HCT116 (cell line): Measurements from ENCODE around the gene CYP11A1. TPM values are rescaled to one million over a fixed set of nuclear protein-coding genes. Genes with fewer than 3 reads are reported as not detected.

Source experiments
- ATAC-seq: fragments of 200-7000 bp; cut with Tn5 transposase; 2 replicates; pipeline ENCODE4 v1.9.1; 2020; ENCODE audit warnings: mild to moderate bottlenecking, moderate library complexity
- BruUV-seq: library from RNA; stranded (reverse); fragments of 400-500 nt; replicated peaks from 2 replicates; lab custom pipeline; 2021; lab: Mats Ljungman, UMichigan
- CTCF ChIA-PET: fragments of 300-600 bp; sonication (Branson Sonifier 250); formaldehyde crosslinking; loops from one replicate; lab custom pipeline; 2021; ENCODE audit warnings: antibody characterized with exemption; lab: Charles Lee
- POLR2A ChIA-PET: fragments of 300-600, 350-600 bp; sonication (Branson Sonifier 250); formaldehyde crosslinking; loops from one replicate; lab custom pipeline; 2021; ENCODE audit warnings: antibody characterized with exemption; lab: Charles Lee
- RAD21 ChIA-PET, 2 experiments: fragments of 300-600 bp; sonication (Branson Sonifier 250); formaldehyde crosslinking; loops; one replicate each; lab custom pipeline; 2023; ENCODE audit warnings: low total read pairs in 2 of 2; ENCODE audit not compliant: uncharacterized antibody in 2 of 2, unreplicated experiment in 2 of 2, low non-redundant PET in 1 of 2; lab: Charles Lee
- DNase-seq: peaks from one replicate; pipeline ENCODE4 v3.0.0-alpha.2; 2010; ENCODE audit warnings: low read depth, low spot score
- H2AFZ ChIP-seq: fragments of 200-600 bp; shearing (Covaris generic), sonication (generic); 2 replicates; pipeline ENCODE4 v1.6.1; 2017; ENCODE audit warnings: low read depth, mixed run types, mixed read lengths, antibody characterized with exemption, low read length; ENCODE audit not compliant: poor library complexity, severe bottlenecking
- H3K27ac ChIP-seq: 2 replicates; pipeline ENCODE4 v1.5.1; 2012; ENCODE audit warnings: low read depth, low read length
- H3K27me3 ChIP-seq: fragments of 200-600 bp; sonication (generic); 2 replicates; pipeline ENCODE4 v1.6.1; 2016; ENCODE audit warnings: mixed run types, low read length, mixed read lengths; ENCODE audit not compliant: insufficient read depth
- H3K36me3 ChIP-seq, 2 experiments: fragments of 200-500 bp in 1 of 2; fragments of 200-600 bp in 1 of 2; sonication (Bioruptor generic) in 1 of 2; sonication (generic) in 1 of 2; 2 replicates each; pipeline versions ENCODE4 v1.5.1 to v1.6.1; 2014 to 2016; ENCODE audit warnings: low read length in 2 of 2, inconsistent platforms in 1 of 2, mixed read lengths in 1 of 2, mixed run types in 1 of 2; ENCODE audit not compliant: insufficient read depth in 2 of 2, control insufficient read depth in 1 of 2
- H3K4me1 ChIP-seq, 2 experiments: fragments of 200-600 bp in 1 of 2; sonication (generic) in 1 of 2; 2 replicates each; pipeline versions ENCODE4 v1.5.1 to v1.6.1; 2012 to 2017; ENCODE audit warnings: low read length in 2 of 2, inconsistent platforms in 1 of 2, mild to moderate bottlenecking in 1 of 2, mixed read lengths in 1 of 2, mixed run types in 1 of 2, moderate library complexity in 1 of 2; ENCODE audit not compliant: insufficient read depth in 2 of 2, control insufficient read depth in 1 of 2
- H3K4me2 ChIP-seq: fragments of 200-600 bp; sonication (generic); 2 replicates; pipeline ENCODE4 v1.6.1; 2017; ENCODE audit warnings: mixed run types, low read length, mixed read lengths
- H3K4me3 ChIP-seq, 2 experiments: fragments of 200-600 bp in 1 of 2; sonication (generic) in 1 of 2; replicated peaks in 1 of 2; 2 replicates each; pipeline ENCODE4 v1.5.1; 2011 to 2016; ENCODE audit warnings: low read length in 2 of 2, control low read depth in 1 of 2, low read depth in 1 of 2, mild to moderate bottlenecking in 1 of 2, mixed read lengths in 1 of 2, mixed run types in 1 of 2
- H3K79me2 ChIP-seq: fragments of 200-600 bp; sonication (generic); 2 replicates; pipeline ENCODE4 v1.6.1; 2017; ENCODE audit warnings: mild to moderate bottlenecking, mixed run types, low read length, moderate library complexity, mixed read lengths; ENCODE audit not compliant: insufficient read depth
- H3K9ac ChIP-seq: fragments of 200-600 bp; sonication (generic); 2 replicates; pipeline ENCODE4 v1.6.1; 2016; ENCODE audit warnings: low read length, mixed read lengths
- H3K9me2 ChIP-seq: fragments of 200-600 bp; sonication (generic), shearing (Covaris generic); 2 replicates; pipeline ENCODE4 v1.6.1; 2017; ENCODE audit warnings: mixed run types, mild to moderate bottlenecking, moderate library complexity; ENCODE audit not compliant: insufficient read depth
- H3K9me3 ChIP-seq, 2 experiments: fragments of 200-500 bp in 1 of 2; fragments of 200-600 bp in 1 of 2; sonication (Bioruptor generic) in 1 of 2; sonication (generic) in 1 of 2; 2 replicates each; pipeline ENCODE4 v1.6.1; 2014 to 2017; ENCODE audit warnings: low read length in 2 of 2, mixed read lengths in 2 of 2, inconsistent platforms in 1 of 2, low read depth in 1 of 2, mild to moderate bottlenecking in 1 of 2, mixed run types in 1 of 2, moderate library complexity in 1 of 2; ENCODE audit not compliant: control insufficient read depth in 1 of 2, insufficient read depth in 1 of 2
- H4K20me1 ChIP-seq: fragments of 200-600 bp; sonication (generic), shearing (Covaris generic); 2 replicates; pipeline ENCODE4 v1.6.1; 2017; ENCODE audit warnings: mixed run types, mild to moderate bottlenecking, moderate library complexity; ENCODE audit not compliant: insufficient read depth
- CBX3 ChIP-seq: IDR thresholded peaks from 2 replicates; pipeline ENCODE4 v1.6.1; 2012; ENCODE audit warnings: low read depth
- EGR1 ChIP-seq: IDR thresholded peaks from 2 replicates; pipeline ENCODE4 v1.6.1; 2012; ENCODE audit warnings: low read depth
- ELF1 ChIP-seq: IDR thresholded peaks from 2 replicates; pipeline ENCODE4 v1.6.1; 2012; ENCODE audit warnings: low read depth, borderline replicate concordance
- EZH2 ChIP-seq: fragments of 200-600 bp; sonication (generic); IDR thresholded peaks from 2 replicates; pipeline ENCODE4 v1.6.1; 2017; ENCODE audit warnings: antibody characterized with exemption, mixed run types
- FOSL1 ChIP-seq: IDR thresholded peaks from 2 replicates; pipeline ENCODE4 v1.6.1; 2012; ENCODE audit warnings: low read depth
- JUND ChIP-seq: IDR thresholded peaks from 2 replicates; pipeline ENCODE4 v1.6.1; 2012
- POLR2A ChIP-seq: IDR thresholded peaks from 2 replicates; pipeline ENCODE4 v1.7.0; 2011; ENCODE audit warnings: borderline replicate concordance; ENCODE audit not compliant: insufficient read depth, insufficient read length; ENCODE audit errors: extremely low read depth
- RAD21 ChIP-seq: IDR thresholded peaks from 2 replicates; pipeline ENCODE4 v1.6.1; 2012; ENCODE audit warnings: low read depth, mild to moderate bottlenecking
- SIN3A ChIP-seq: IDR thresholded peaks from 2 replicates; pipeline ENCODE4 v1.6.1; 2012; ENCODE audit warnings: low read depth
- SP1 ChIP-seq: IDR thresholded peaks from 2 replicates; pipeline ENCODE4 v1.6.1; 2012; ENCODE audit warnings: low read depth
- YY1 ChIP-seq: IDR thresholded peaks from 2 replicates; pipeline ENCODE4 v1.6.1; 2011; ENCODE audit warnings: low read length, low read depth, moderate library complexity, mild to moderate bottlenecking; ENCODE audit not compliant: insufficient replicate concordance; ENCODE audit errors: extremely low read depth
- ZFX ChIP-seq: fragments of 450-650 bp; IDR thresholded peaks from 2 replicates; pipeline ENCODE4 v1.6.1; 2017
- ZNF274 ChIP-seq: fragments of 200-500 bp; sonication (Bioruptor generic); IDR thresholded peaks from 2 replicates; pipeline ENCODE4 v1.6.1; 2014; ENCODE audit warnings: mild to moderate bottlenecking, low read depth, low read length, inconsistent platforms
- intact Hi-C: fragments of 100-400 bp; cut with micrococcal nuclease; formaldehyde crosslinking; loops from 2 replicates; pipeline ENCODE4 v1.10.0; 2022
- total RNA-seq: library from RNA; stranded (reverse); gene quantifications from one replicate; pipeline ENCODE4 v1.2.1, GENCODE V29; 2021; ENCODE audit not compliant: unreplicated experiment
- TF ChIP-seq, protein P1 (sequence below): IDR thresholded peaks from 2 replicates; pipeline ENCODE4 v1.6.1; 2012
- TF ChIP-seq, protein P2 (sequence below): IDR thresholded peaks from 2 replicates; pipeline ENCODE4 v1.6.1; 2012
- TF ChIP-seq, protein P3 (sequence below): IDR thresholded peaks from 2 replicates; pipeline ENCODE4 v1.6.1; 2011; ENCODE audit warnings: mild to moderate bottlenecking, low read length, moderate library complexity; ENCODE audit not compliant: insufficient replicate concordance; ENCODE audit errors: extremely low read depth
- TF ChIP-seq, protein P4 (sequence below): IDR thresholded peaks from 2 replicates; pipeline ENCODE4 v1.6.1; 2012; ENCODE audit warnings: low read depth
- TF ChIP-seq, protein P5 (sequence below), 3 experiments: fragments of 200-600 bp in 1 of 3; sonication (generic) in 1 of 3; IDR thresholded peaks in 2 of 3; conservative IDR thresholded peaks in 1 of 3; 2 replicates each; pipeline ENCODE4 v1.5.1; 2012 to 2017; ENCODE audit warnings: low read depth in 2 of 3, low read length in 2 of 3, antibody characterized with exemption in 1 of 3, borderline replicate concordance in 1 of 3, control low read depth in 1 of 3, mild to moderate bottlenecking in 1 of 3, mixed read lengths in 1 of 3, mixed run types in 1 of 3, moderate library complexity in 1 of 3; ENCODE audit not compliant: insufficient read depth in 1 of 3

The CYP11A1 gene
- total RNA-seq, 1 experiment from 2014 or later, result 0.57 TPM

DNA sequence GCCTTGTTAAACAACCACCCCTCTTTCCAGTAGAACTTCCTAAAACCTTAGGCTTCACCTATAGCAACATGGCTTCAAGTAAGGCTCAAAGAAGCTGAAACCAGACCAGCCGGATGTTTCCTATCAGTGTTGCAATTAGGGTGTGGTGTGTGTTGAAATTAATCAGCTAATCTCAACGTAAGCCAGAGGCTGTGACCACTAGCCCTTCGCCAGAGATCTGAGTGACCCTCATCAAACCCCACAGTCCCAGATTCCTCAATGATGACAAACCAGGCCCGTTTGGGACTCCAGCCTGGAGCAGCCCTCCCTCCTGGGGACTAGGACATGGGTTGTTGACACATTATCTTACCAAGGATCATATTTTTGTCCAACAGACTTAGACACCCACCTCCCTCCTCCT is 27.3 kb downstream of the CYP11A1 start:
- BruUV-seq, result no TSS peak
- Histone ChIP-seq H3K4me3 (no peak overlapping the region), H3K36me3 (no peaks in the 10 kb centered on the region), H3K9me3 (no peaks in the 10 kb centered on the region), H3K4me2 (no peak overlapping the region), H3K79me2 (no peaks in the 10 kb centered on the region), H4K20me1 (no peaks in the 10 kb centered on the region), H3K27me3 (no peaks in the 10 kb centered on the region), H3K9ac (no peak overlapping the region), H3K27ac (no peak overlapping the region), H3K9me2 (no peaks in the 10 kb centered on the region), H2AFZ (no peak overlapping the region), H3K4me1 (peaks cover 0 to 2% of the 10 kb centered on the region in 2 experiments; a peak in 1 of 4 replicates)
- RAD21 ChIA-PET, result no interaction called here
- CTCF ChIA-PET, result no interaction called here
- DNase-seq (no peak), ATAC-seq (no peak)
- TF ChIP-seq CBX3, result no peak
- TF ChIP-seq, protein P1, sequence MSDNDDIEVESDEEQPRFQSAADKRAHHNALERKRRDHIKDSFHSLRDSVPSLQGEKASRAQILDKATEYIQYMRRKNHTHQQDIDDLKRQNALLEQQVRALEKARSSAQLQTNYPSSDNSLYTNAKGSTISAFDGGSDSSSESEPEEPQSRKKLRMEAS, result no peak
- no peak for TF ChIP-seq JUND
- no peak for TF ChIP-seq SIN3A
- TF ChIP-seq, protein P2, sequence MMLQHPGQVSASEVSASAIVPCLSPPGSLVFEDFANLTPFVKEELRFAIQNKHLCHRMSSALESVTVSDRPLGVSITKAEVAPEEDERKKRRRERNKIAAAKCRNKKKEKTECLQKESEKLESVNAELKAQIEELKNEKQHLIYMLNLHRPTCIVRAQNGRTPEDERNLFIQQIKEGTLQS, result no peak
- TF ChIP-seq ZFX, result no peak
- no peak for TF ChIP-seq ELF1
- no peak for TF ChIP-seq SP1
- TF ChIP-seq FOSL1, result no peak
- no peak for TF ChIP-seq ZNF274
- TF ChIP-seq EGR1, result no peak
- TF ChIP-seq POLR2A, result no peak
- TF ChIP-seq, protein P3, sequence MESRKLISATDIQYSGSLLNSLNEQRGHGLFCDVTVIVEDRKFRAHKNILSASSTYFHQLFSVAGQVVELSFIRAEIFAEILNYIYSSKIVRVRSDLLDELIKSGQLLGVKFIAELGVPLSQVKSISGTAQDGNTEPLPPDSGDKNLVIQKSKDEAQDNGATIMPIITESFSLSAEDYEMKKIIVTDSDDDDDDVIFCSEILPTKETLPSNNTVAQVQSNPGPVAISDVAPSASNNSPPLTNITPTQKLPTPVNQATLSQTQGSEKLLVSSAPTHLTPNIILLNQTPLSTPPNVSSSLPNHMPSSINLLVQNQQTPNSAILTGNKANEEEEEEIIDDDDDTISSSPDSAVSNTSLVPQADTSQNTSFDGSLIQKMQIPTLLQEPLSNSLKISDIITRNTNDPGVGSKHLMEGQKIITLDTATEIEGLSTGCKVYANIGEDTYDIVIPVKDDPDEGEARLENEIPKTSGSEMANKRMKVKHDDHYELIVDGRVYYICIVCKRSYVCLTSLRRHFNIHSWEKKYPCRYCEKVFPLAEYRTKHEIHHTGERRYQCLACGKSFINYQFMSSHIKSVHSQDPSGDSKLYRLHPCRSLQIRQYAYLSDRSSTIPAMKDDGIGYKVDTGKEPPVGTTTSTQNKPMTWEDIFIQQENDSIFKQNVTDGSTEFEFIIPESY, result no peak
- TF ChIP-seq YY1, result no peak
- TF ChIP-seq, protein P4, sequence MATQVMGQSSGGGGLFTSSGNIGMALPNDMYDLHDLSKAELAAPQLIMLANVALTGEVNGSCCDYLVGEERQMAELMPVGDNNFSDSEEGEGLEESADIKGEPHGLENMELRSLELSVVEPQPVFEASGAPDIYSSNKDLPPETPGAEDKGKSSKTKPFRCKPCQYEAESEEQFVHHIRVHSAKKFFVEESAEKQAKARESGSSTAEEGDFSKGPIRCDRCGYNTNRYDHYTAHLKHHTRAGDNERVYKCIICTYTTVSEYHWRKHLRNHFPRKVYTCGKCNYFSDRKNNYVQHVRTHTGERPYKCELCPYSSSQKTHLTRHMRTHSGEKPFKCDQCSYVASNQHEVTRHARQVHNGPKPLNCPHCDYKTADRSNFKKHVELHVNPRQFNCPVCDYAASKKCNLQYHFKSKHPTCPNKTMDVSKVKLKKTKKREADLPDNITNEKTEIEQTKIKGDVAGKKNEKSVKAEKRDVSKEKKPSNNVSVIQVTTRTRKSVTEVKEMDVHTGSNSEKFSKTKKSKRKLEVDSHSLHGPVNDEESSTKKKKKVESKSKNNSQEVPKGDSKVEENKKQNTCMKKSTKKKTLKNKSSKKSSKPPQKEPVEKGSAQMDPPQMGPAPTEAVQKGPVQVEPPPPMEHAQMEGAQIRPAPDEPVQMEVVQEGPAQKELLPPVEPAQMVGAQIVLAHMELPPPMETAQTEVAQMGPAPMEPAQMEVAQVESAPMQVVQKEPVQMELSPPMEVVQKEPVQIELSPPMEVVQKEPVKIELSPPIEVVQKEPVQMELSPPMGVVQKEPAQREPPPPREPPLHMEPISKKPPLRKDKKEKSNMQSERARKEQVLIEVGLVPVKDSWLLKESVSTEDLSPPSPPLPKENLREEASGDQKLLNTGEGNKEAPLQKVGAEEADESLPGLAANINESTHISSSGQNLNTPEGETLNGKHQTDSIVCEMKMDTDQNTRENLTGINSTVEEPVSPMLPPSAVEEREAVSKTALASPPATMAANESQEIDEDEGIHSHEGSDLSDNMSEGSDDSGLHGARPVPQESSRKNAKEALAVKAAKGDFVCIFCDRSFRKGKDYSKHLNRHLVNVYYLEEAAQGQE, result no peak
- TF ChIP-seq RAD21, result no peak
- TF ChIP-seq, protein P5, sequence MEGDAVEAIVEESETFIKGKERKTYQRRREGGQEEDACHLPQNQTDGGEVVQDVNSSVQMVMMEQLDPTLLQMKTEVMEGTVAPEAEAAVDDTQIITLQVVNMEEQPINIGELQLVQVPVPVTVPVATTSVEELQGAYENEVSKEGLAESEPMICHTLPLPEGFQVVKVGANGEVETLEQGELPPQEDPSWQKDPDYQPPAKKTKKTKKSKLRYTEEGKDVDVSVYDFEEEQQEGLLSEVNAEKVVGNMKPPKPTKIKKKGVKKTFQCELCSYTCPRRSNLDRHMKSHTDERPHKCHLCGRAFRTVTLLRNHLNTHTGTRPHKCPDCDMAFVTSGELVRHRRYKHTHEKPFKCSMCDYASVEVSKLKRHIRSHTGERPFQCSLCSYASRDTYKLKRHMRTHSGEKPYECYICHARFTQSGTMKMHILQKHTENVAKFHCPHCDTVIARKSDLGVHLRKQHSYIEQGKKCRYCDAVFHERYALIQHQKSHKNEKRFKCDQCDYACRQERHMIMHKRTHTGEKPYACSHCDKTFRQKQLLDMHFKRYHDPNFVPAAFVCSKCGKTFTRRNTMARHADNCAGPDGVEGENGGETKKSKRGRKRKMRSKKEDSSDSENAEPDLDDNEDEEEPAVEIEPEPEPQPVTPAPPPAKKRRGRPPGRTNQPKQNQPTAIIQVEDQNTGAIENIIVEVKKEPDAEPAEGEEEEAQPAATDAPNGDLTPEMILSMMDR (IDR thresholded peaks at IDR 0.05 in 2 of 3, conservative IDR thresholded peaks at IDR 0.05 in 1 of 3; ENCODE audit: borderline replicate concordance in 1 of 3, insufficient read depth in 1 of 3, low read depth in 2 of 3, low read length in 2 of 3), result no peak
- TF ChIP-seq EZH2, result no peak
- intact Hi-C loops, result no loop called here
- POLR2A ChIA-PET, result no interaction called here
